OCI-LY1 (cell line): Measurements from ENCODE around the gene ZNF324B.

ENCODE experiments used
- H2AFZ ChIP-seq: fragments of 200-600 bp; sonication (generic), shearing (Covaris generic); 2 replicates; pipeline ENCODE4 v1.6.0; 2014; ENCODE audit warnings: antibody characterized with exemption, mild to moderate bottlenecking, low read length
- H3F3A ChIP-seq: fragments of 200-600 bp; sonication (generic), shearing (Covaris generic); 2 replicates; pipeline ENCODE4 v1.6.0; 2014; ENCODE audit warnings: mild to moderate bottlenecking, antibody characterized with exemption, low read length, moderate library complexity; ENCODE audit not compliant: insufficient read depth
- H3K27ac ChIP-seq: fragments of 200-600 bp; sonication (generic); 2 replicates; pipeline ENCODE4 v1.5.1; 2014; ENCODE audit warnings: low read length, mixed run types, mild to moderate bottlenecking, low read depth; ENCODE audit not compliant: poor library complexity, severe bottlenecking
- H3K27me3 ChIP-seq: fragments of 200-600 bp; sonication (generic); 2 replicates; pipeline ENCODE4 v1.6.0; 2014; ENCODE audit warnings: antibody characterized with exemption, mild to moderate bottlenecking, low read length, moderate library complexity; ENCODE audit not compliant: insufficient read depth
- H3K36me3 ChIP-seq: fragments of 200-600 bp; sonication (generic); 2 replicates; pipeline ENCODE4 v1.6.1; 2014; ENCODE audit warnings: mild to moderate bottlenecking, antibody characterized with exemption, low read length, moderate library complexity, mixed read lengths; ENCODE audit not compliant: insufficient read depth
- H3K4me1 ChIP-seq: fragments of 200-600 bp; sonication (generic); 2 replicates; pipeline ENCODE4 v1.5.1; 2014; ENCODE audit warnings: mild to moderate bottlenecking, low read length, moderate library complexity; ENCODE audit not compliant: insufficient read depth, severe bottlenecking
- H3K4me2 ChIP-seq: fragments of 200-600 bp; sonication (generic), shearing (Covaris generic); 2 replicates; pipeline ENCODE4 v1.6.1; 2014; ENCODE audit warnings: low read length
- H3K4me3 ChIP-seq: fragments of 200-600 bp; sonication (generic); 2 replicates; pipeline ENCODE4 v1.5.1; 2014; ENCODE audit warnings: low read length, low read depth, mild to moderate bottlenecking, mixed read lengths; ENCODE audit not compliant: poor library complexity, severe bottlenecking
- H3K79me2 ChIP-seq: fragments of 200-600 bp; shearing (Covaris generic); 2 replicates; pipeline ENCODE4 v1.6.1; 2016; ENCODE audit warnings: mixed run types, low read length, mixed read lengths; ENCODE audit not compliant: insufficient read depth
- H3K9ac ChIP-seq: fragments of 200-600 bp; sonication (generic), shearing (Covaris generic); 2 replicates; pipeline ENCODE4 v1.6.1; 2014; ENCODE audit warnings: mild to moderate bottlenecking, low read length, mixed read lengths
- H3K9me2 ChIP-seq: fragments of 200-600 bp; sonication (generic), shearing (Covaris generic); 2 replicates; pipeline ENCODE4 v1.6.1; 2014; ENCODE audit warnings: low read depth, mild to moderate bottlenecking, low read length, mixed read lengths
- H3K9me3 ChIP-seq: fragments of 200-600 bp; shearing (Covaris generic); 2 replicates; pipeline ENCODE4 v1.6.1; 2014; ENCODE audit warnings: low read length, mixed read lengths
- H4K20me1 ChIP-seq: fragments of 200-600 bp; sonication (generic), shearing (Covaris generic); 2 replicates; pipeline ENCODE4 v1.6.0; 2016; ENCODE audit warnings: mild to moderate bottlenecking, low read length; ENCODE audit not compliant: insufficient read depth
- EZH2 ChIP-seq: fragments of 200-600 bp; sonication (generic), shearing (Covaris generic); IDR thresholded peaks from 2 replicates; pipeline ENCODE4 v1.8.0; 2017; ENCODE audit warnings: borderline replicate concordance, mixed run types, mild to moderate bottlenecking, antibody characterized with exemption, low read length, moderate library complexity, mixed read lengths
- TF ChIP-seq, protein P1 (sequence below): fragments of 200-600 bp; sonication (generic), shearing (Covaris generic); IDR thresholded peaks from 2 replicates; pipeline ENCODE4 v1.5.1; 2017; ENCODE audit warnings: mild to moderate bottlenecking, antibody characterized with exemption, low read length, moderate library complexity, mixed read lengths

ZNF324B gene

DNA sequence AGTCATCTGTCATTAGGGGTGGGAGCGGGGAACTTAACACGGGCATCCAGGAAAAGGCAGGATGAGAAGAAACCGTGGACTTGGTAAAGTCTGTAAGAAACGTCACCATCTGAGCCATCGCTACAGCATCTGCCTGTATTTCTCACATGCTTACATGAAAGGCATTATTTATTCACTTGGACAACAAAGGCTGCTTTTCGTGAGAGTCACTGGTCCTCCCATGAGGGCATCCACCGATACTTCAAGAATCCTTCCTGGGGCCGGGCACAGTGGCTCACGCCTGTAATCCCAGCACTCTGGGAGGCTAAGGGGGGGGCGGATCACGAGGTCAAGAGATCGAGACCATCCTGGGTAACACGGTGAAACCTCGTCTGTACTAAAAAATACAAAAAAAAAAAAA lies 40.8 kb downstream of the ZNF324B start:
- no peaks in the 10 kb centered on the region for H4K20me1 ChIP-seq
- no peaks in the 10 kb centered on the region for H3K9me2 ChIP-seq
- no peak overlapping the region for H3K27ac ChIP-seq
- H3K9ac ChIP-seq = no peak overlapping the region
- H3K36me3 ChIP-seq = no peaks in the 10 kb centered on the region
- no peak overlapping the region for H3K4me3 ChIP-seq
- no peaks in the 10 kb centered on the region for H3F3A ChIP-seq
- H3K9me3 ChIP-seq = no peaks in the 10 kb centered on the region
- TF ChIP-seq EZH2 = no peak
- TF ChIP-seq, protein P1, sequence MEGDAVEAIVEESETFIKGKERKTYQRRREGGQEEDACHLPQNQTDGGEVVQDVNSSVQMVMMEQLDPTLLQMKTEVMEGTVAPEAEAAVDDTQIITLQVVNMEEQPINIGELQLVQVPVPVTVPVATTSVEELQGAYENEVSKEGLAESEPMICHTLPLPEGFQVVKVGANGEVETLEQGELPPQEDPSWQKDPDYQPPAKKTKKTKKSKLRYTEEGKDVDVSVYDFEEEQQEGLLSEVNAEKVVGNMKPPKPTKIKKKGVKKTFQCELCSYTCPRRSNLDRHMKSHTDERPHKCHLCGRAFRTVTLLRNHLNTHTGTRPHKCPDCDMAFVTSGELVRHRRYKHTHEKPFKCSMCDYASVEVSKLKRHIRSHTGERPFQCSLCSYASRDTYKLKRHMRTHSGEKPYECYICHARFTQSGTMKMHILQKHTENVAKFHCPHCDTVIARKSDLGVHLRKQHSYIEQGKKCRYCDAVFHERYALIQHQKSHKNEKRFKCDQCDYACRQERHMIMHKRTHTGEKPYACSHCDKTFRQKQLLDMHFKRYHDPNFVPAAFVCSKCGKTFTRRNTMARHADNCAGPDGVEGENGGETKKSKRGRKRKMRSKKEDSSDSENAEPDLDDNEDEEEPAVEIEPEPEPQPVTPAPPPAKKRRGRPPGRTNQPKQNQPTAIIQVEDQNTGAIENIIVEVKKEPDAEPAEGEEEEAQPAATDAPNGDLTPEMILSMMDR = no peak
- no peaks in the 10 kb centered on the region for H3K79me2 ChIP-seq
- H2AFZ ChIP-seq = no peak overlapping the region
- no peak overlapping the region for H3K4me2 ChIP-seq
- H3K4me1 ChIP-seq = peaks cover 14% of the 10 kb centered on the region
- no peaks in the 10 kb centered on the region for H3K27me3 ChIP-seq

DNA sequence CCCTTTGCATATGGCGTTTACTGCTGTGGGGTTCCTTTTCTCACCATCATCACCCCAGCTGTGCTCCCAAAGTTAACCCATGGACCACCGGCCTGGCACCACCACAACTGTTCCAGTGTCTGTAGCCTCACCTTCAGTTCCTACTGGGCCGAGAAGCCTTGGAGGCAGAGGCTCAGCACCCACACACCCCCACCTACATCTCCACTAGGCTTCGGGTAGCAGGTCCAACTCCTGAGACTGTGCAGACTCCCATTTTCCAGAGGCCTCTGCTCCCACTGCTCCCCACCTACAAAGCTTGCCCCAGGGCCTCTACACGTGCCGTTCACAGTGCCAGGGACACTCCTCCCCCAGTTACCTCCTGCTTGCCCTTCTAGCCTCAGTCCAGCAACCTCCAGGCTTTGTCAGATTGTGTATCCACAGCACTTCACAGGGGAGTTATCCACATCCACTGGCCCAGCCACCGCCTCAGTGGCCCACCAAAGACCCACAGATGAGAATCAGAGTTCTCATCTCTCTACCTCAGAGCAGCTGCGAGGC lies 46.3 kb downstream of the ZNF324B start:
- Histone ChIP-seq H3K79me2 (no peaks in the 10 kb centered on the region), H3K4me1 (peaks cover 24% of the 10 kb centered on the region), H3K27me3 (no peaks in the 10 kb centered on the region), H3K4me3 (peak overlapping the region; percentile 77), H3F3A (no peaks in the 10 kb centered on the region), H3K9me2 (no peaks in the 10 kb centered on the region), H3K27ac (no peak overlapping the region), H3K9me3 (no peaks in the 10 kb centered on the region), H3K4me2 (peak overlapping the region; percentile 94), H3K9ac (peak overlapping the region; percentile 79; the same call in 1 of the 2 replicates), H4K20me1 (no peaks in the 10 kb centered on the region), H3K36me3 (no peaks in the 10 kb centered on the region), H2AFZ (no peak overlapping the region)
- TF ChIP-seq, protein P1 = no peak
- no peak for TF ChIP-seq EZH2

GRCh38 chr19:58498316-58499020 lies 47.0 kb downstream of the ZNF324B start:
- Histone ChIP-seq H3K4me2 (peak overlapping the region; percentile 94), H3K36me3 (no peaks in the 10 kb centered on the region), H4K20me1 (no peaks in the 10 kb centered on the region), H3K27me3 (no peaks in the 10 kb centered on the region), H3K27ac (peak overlapping the region; percentile 49), H3K9me2 (no peaks in the 10 kb centered on the region), H3K9ac (peak overlapping the region; percentile 79), H3K9me3 (no peaks in the 10 kb centered on the region), H3F3A (no peaks in the 10 kb centered on the region), H3K79me2 (no peaks in the 10 kb centered on the region), H2AFZ (no peak overlapping the region), H3K4me3 (peak overlapping the region; percentile 77), H3K4me1 (peaks cover 24% of the 10 kb centered on the region)
- TF ChIP-seq EZH2 = no peak
- TF ChIP-seq, protein P1 = no peak
